ENCODE results near the gene ALPG.

- TF ChIP-seq ATF1 (CRISPR knock-in tag; IDR thresholded peaks at IDR 0.05): no peak
- no peak for TF ChIP-seq MYPOP (CRISPR knock-in tag; IDR thresholded peaks at IDR 0.05)
- TF ChIP-seq ZFP90 (CRISPR knock-in tag; IDR thresholded peaks at IDR 0.05; ENCODE audit: borderline replicate concordance): no peak
- TF ChIP-seq ZNF792 (CRISPR knock-in tag; IDR thresholded peaks at IDR 0.05): no peak
- TF ChIP-seq KAT7 (CRISPR knock-in tag; IDR thresholded peaks at IDR 0.05; ENCODE audit: borderline replicate concordance): no peak
- TF ChIP-seq ZNF343 (CRISPR knock-in tag; IDR thresholded peaks at IDR 0.05): no peak
- no peak for TF ChIP-seq SYNCRIP (IDR thresholded peaks at IDR 0.05; ENCODE audit: insufficient read depth, low read depth, low read length)
- TF ChIP-seq ARID3A (IDR thresholded peaks at IDR 0.05; ENCODE audit: low read depth, low read length): no peak
- TF ChIP-seq ZFX (CRISPR knock-in tag; IDR thresholded peaks at IDR 0.05; ENCODE audit: low read depth): no peak
- TF ChIP-seq SIN3A (IDR thresholded peaks at IDR 0.05; ENCODE audit: borderline replicate concordance, low read depth, low read length): no peak
- TF ChIP-seq HDAC6 (IDR thresholded peaks at IDR 0.05; ENCODE audit: low read depth, low read length): no peak
- no peak for TF ChIP-seq POLR2A (IDR thresholded peaks at IDR 0.05; ENCODE audit: insufficient read depth in 1 of 2, low read depth in 2 of 2, low read length in 2 of 2)
- TF ChIP-seq FOXK1 (CRISPR knock-in tag; IDR thresholded peaks at IDR 0.05; ENCODE audit: borderline replicate concordance, low read depth): no peak
These were observed 29.2 kb downstream of the ALPG start for GRCh38 chr2:232435805-232436204.

Data from HepG2 (cell line).